Subcutaneous adipose tissue (tissue), 4 donors: Measurements from ENCODE around the gene COL16A1. TPM values are rescaled to one million over a fixed set of nuclear protein-coding genes. Genes with fewer than 3 reads are reported as not detected.

Experiments used
- CTCF ChIP-seq: fragments of 450-650 bp; IDR thresholded peaks from one replicate; pipeline ENCODE4 v1.5.1; 2016; ENCODE audit warnings: low read depth, mild to moderate bottlenecking, control low read depth, antibody characterized with exemption, moderate library complexity
- total RNA-seq, 4 donors: library from RNA; depleted of rRNA; stranded (reverse); fragments of >200 nt; gene quantifications; one replicate each; pipeline ENCODE4 v1.1.0, GENCODE V29; 2016

Gene COL16A1
- total RNA-seq, 4 donors from 2014 or later, result 24.0 to 79.1 (median 55.0) TPM

GRCh38 chr1:31655756-31656155 lies 48.1 kb downstream of the COL16A1 start:
- no peak for TF ChIP-seq CTCF

- no peak for TF ChIP-seq CTCF
Measured at GRCh38 chr1:31655104-31655503, 48.7 kb downstream of the COL16A1 start.

GRCh38 chr1:31654474-31654776 lies 49.4 kb downstream of the COL16A1 start:
- TF ChIP-seq CTCF, result no peak

- no peak for TF ChIP-seq CTCF
Measured at GRCh38 chr1:31653717-31654473, 49.9 kb downstream of the COL16A1 start.

GRCh38 chr1:31652891-31653499 lies 50.8 kb downstream of the COL16A1 start:
- no peak for TF ChIP-seq CTCF

GRCh38 chr1:31651766-31652165 lies 52.1 kb downstream of the COL16A1 start:
- no peak for TF ChIP-seq CTCF

- TF ChIP-seq CTCF, result no peak
Measured at GRCh38 chr1:31651089-31651420, 52.8 kb downstream of the COL16A1 start.
